ENCODE data around the gene PACRG. TPM values are rescaled to one million over a fixed set of nuclear protein-coding genes. Genes with fewer than 3 reads are reported as not detected.

PACRG gene
- total and polyA plus RNA-seq, 4 donors: 0.47 to 3.8 (median 2.4) TPM

GRCh38 chr6:162846723-162847122 lies 118.9 kb downstream of the PACRG start:
- TF ChIP-seq FOXA1 (IDR thresholded peaks at IDR 0.05): no peak
- no peak for TF ChIP-seq YY1 (IDR thresholded peaks at IDR 0.05)
- Histone ChIP-seq H3K9ac (ENCODE audit: low read depth in 1 of 2, low read length in 2 of 2) (no peak overlapping the region), H3K27me3 (ENCODE audit: control insufficient read depth in 4 of 4, insufficient read depth in 4 of 4, low read length in 3 of 4) (no peaks in the 10 kb centered on the region), H3K27ac (ENCODE audit: low read depth in 1 of 2, low read length in 2 of 2) (no peak overlapping the region), H3K36me3 (ENCODE audit: control insufficient read depth in 4 of 4, insufficient read depth in 3 of 4, low read depth in 1 of 4, low read length in 3 of 4) (no peaks in the 10 kb centered on the region), H3K4me3 (ENCODE audit: low read depth in 1 of 3, low read length in 3 of 3) (no peak overlapping the region), H3K4me1 (ENCODE audit: control insufficient read depth in 4 of 4, insufficient read depth in 4 of 4, low read length in 3 of 4) (no peaks in the 10 kb centered on the region), H3K9me3 (ENCODE audit: control insufficient read depth in 4 of 4, low read length in 3 of 4) (no peaks in the 10 kb centered on the region)
- DNase-seq (ENCODE audit: low spot score): no peak
- WGBS: 97% methylated on average over 6 of the region's 6 CpGs

- Histone ChIP-seq H3K9ac (ENCODE audit: low read depth in 1 of 2, low read length in 2 of 2) (no peak overlapping the region), H3K27me3 (ENCODE audit: control insufficient read depth in 4 of 4, insufficient read depth in 4 of 4, low read length in 3 of 4) (no peaks in the 10 kb centered on the region), H3K4me3 (ENCODE audit: low read depth in 1 of 3, low read length in 3 of 3) (no peak overlapping the region), H3K36me3 (ENCODE audit: control insufficient read depth in 4 of 4, insufficient read depth in 3 of 4, low read depth in 1 of 4, low read length in 3 of 4) (no peaks in the 10 kb centered on the region), H3K9me3 (ENCODE audit: control insufficient read depth in 4 of 4, low read length in 3 of 4) (no peaks in the 10 kb centered on the region), H3K4me1 (ENCODE audit: control insufficient read depth in 4 of 4, insufficient read depth in 4 of 4, low read length in 3 of 4) (no peaks in the 10 kb centered on the region), H3K27ac (ENCODE audit: low read depth in 1 of 2, low read length in 2 of 2) (no peak overlapping the region)
- no peak for TF ChIP-seq HNF4G (IDR thresholded peaks at IDR 0.05)
- no peak for TF ChIP-seq RAD21 (IDR thresholded peaks at IDR 0.05)
- no peak for TF ChIP-seq CTCF (IDR thresholded peaks at IDR 0.05; ENCODE audit: low read depth, low read length, missing input control)
- no peak for TF ChIP-seq SP1 (IDR thresholded peaks at IDR 0.05)
- TF ChIP-seq TAF1 (conservative IDR thresholded peaks at IDR 0.05): no peak
- TF ChIP-seq HNF4A (conservative IDR thresholded peaks at IDR 0.05): no peak
- TF ChIP-seq REST (IDR thresholded peaks at IDR 0.05): no peak
- no peak for TF ChIP-seq GABPA (IDR thresholded peaks at IDR 0.05 in 1 of 2, conservative IDR thresholded peaks at IDR 0.05 in 1 of 2)
- no peak for TF ChIP-seq ZBTB33 (IDR thresholded peaks at IDR 0.05)
- TF ChIP-seq, protein P1, sequence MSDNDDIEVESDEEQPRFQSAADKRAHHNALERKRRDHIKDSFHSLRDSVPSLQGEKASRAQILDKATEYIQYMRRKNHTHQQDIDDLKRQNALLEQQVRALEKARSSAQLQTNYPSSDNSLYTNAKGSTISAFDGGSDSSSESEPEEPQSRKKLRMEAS (IDR thresholded peaks at IDR 0.05): no peak
- no peak for TF ChIP-seq FOXA1 (IDR thresholded peaks at IDR 0.05)
- no peak for TF ChIP-seq NR2F2 (IDR thresholded peaks at IDR 0.05)
- TF ChIP-seq EGR1 (IDR thresholded peaks at IDR 0.05; ENCODE audit: low read depth in 2 of 2): no peak
- no peak for DNase-seq (ENCODE audit: low spot score)
- WGBS: 90% methylated on average over 4 of the region's 4 CpGs
Observed at GRCh38 chr6:162849269-162849668, 121.5 kb downstream of the PACRG start.
